ENCODE measurements around the gene HS6ST3.

Gene HS6ST3

GRCh38 chr13:96637039-96637438 lies 547.1 kb downstream of the HS6ST3 start:
- in situ Hi-C loops (cut with MboI; ENCODE audit: low sequenced_read_pairs), result no loop called here

- in situ Hi-C loops (cut with MboI; ENCODE audit: low sequenced_read_pairs), result no loop called here
These were observed 556.2 kb downstream of the HS6ST3 start for GRCh38 chr13:96646101-96646500.

GRCh38 chr13:96646515-96647211 lies 556.8 kb downstream of the HS6ST3 start:
- in situ Hi-C loops (cut with MboI; ENCODE audit: low sequenced_read_pairs), result no loop called here

- in situ Hi-C loops (cut with MboI; ENCODE audit: low sequenced_read_pairs), result no loop called here
These were observed 560.5 kb downstream of the HS6ST3 start for GRCh38 chr13:96650301-96650886.

DNA sequence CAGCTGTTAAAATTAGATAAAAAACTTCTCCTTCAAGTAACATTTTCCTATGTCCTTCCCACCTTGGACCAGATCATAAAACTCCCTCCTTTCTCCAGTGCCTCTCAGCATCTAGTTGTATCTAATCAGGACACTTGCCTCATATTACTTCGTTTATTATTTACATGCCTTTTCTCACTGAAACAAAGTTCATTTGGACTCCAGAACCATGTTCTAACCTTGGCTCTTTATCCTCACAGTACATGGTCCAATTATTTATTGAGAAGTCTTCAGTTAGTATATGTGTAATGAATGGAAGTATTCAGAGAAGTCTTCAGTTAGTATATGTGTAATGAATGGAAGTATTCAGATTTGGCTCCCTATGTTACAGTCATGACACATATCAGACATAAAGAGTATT lies 561.7 kb downstream of the HS6ST3 start:
- in situ Hi-C loops (cut with MboI; ENCODE audit: low sequenced_read_pairs), result no loop called here

DNA sequence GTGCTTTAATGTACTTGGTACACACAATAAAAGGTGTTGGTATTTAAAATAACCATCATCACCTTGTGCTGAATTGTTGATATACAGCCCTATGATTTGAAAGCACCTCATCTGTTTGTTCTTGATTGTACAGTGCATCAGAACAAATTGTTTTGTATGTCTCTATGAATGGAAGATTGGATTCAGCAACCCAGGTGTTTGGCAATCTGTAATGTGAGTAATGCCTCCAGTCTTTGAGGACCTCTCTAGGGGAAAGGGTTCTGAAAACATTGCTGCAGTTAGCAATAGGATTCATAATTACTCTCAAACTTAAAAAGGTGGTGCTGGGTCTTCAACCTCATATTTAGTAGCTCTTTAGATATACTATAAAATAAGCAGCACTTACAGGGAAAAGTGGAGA lies 562.6 kb downstream of the HS6ST3 start:
- in situ Hi-C loops (cut with MboI; ENCODE audit: low sequenced_read_pairs), result no loop called here

DNA sequence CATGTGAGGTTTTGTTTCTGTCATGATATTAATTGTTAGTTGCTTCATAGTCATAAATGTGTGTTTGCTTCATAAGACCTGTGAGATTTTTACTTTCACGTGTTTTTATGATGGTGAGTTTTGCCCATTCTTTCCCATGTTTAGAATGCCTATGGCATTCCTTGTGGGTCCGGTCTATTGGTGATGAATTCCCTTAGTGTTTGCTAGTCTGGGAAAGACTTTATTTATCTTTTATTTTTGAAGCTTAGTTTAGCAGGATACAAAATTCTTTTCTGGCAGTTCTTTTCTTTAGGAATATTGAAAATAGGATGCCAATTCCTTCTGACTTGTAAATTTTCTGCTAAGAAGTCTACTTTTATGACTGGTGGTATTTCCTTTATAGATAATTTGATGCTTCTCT lies 571.7 kb downstream of the HS6ST3 start:
- in situ Hi-C loops (cut with MboI; ENCODE audit: low sequenced_read_pairs), result no loop called here

DNA sequence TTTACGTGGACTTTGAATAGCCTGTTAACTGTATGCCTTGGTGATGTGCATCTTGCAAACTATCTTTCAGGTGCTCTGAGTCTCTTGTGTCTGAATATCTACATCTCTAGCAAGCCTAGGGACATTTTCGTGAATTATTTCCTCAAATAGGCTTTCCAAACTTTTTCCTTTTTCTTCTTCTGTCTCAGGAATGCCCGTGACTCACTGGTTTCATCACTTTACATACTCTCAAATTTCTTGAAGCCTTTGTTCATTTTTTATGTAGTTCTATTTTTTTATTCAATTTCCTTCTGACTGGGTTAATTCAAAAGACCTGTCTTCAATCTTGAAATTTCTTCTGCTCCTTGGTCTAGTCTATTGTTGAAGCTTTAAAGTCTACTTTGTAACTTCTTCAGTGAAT lies 572.1 kb downstream of the HS6ST3 start:
- in situ Hi-C loops (cut with MboI; ENCODE audit: low sequenced_read_pairs), result no loop called here

- in situ Hi-C loops (cut with MboI; ENCODE audit: low sequenced_read_pairs), result no loop called here
These were observed 577.5 kb downstream of the HS6ST3 start for GRCh38 chr13:96667294-96668018.

- in situ Hi-C loops (cut with MboI; ENCODE audit: low sequenced_read_pairs), result no loop called here
These were observed 581.2 kb downstream of the HS6ST3 start for GRCh38 chr13:96671073-96671472.

DNA sequence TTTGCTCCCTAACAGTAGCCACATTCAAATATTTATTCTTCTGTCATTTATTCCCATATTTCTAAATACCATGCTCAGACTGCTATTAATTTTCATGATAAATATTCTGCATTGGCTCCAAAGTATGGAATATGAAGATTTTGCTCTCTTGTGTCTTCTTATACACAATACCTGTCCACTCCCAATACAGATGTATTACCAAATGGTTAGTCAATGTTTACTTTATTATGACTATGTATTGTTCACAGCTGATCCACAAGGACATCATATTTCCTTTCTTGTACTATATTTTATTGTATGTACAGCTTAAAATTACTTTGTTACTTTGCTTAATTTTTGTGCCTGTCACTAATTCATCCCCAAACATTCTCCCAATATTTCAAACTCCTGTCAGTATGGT lies 582.1 kb downstream of the HS6ST3 start:
- in situ Hi-C loops (cut with MboI; ENCODE audit: low sequenced_read_pairs), result no loop called here

DNA sequence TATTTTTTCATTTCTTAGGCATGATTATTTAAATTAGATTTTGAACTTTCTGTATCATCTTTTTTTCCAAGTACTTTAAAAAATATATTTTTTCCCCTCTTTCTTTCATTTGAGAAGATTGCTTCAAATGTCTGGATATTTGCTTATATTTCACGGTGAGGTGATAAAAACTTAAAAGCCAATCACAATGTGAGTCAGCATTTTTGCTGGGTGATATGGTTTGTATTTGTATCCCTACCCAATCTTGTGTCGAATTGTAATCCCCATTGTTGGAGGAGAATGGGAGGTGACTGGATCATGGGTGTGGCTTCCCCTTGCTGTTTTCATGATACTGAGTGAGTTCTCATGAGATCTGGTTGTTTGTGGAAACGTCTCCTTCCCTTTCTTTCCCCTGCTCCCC lies 583.9 kb downstream of the HS6ST3 start:
- in situ Hi-C loops (cut with MboI; ENCODE audit: low sequenced_read_pairs), result no loop called here

- in situ Hi-C loops (cut with MboI; ENCODE audit: low sequenced_read_pairs), result no loop called here
These were observed 587.1 kb downstream of the HS6ST3 start for GRCh38 chr13:96677029-96677428.

- in situ Hi-C loops (cut with MboI; ENCODE audit: low sequenced_read_pairs), result no loop called here
These were observed 588.9 kb downstream of the HS6ST3 start for GRCh38 chr13:96678801-96679200.

GRCh38 chr13:96680898-96681297 lies 591.0 kb downstream of the HS6ST3 start:
- in situ Hi-C loops (cut with MboI; ENCODE audit: low sequenced_read_pairs), result no loop called here

DNA sequence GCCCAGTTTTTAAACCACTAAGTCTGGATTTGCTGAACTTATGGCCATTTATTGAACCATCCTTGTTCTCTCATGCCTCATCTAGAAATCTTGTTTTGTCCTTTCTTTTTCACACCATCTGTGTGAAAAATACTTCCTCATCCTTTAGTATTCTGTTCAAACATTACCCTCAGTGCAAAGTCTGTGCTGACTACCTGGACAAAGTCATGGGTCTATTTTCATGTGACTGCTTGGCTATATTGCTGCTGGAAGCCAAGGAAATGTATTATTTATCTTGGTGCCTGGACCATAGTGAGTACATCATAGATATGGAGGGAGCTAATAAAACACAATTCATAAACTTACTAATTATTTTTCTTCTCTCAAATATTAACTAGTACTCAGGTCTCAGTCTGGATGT lies 591.9 kb downstream of the HS6ST3 start:
- in situ Hi-C loops (cut with MboI; ENCODE audit: low sequenced_read_pairs), result no loop called here

GRCh38 chr13:96684469-96684868 lies 594.6 kb downstream of the HS6ST3 start:
- in situ Hi-C loops (cut with MboI; ENCODE audit: low sequenced_read_pairs), result no loop called here

DNA sequence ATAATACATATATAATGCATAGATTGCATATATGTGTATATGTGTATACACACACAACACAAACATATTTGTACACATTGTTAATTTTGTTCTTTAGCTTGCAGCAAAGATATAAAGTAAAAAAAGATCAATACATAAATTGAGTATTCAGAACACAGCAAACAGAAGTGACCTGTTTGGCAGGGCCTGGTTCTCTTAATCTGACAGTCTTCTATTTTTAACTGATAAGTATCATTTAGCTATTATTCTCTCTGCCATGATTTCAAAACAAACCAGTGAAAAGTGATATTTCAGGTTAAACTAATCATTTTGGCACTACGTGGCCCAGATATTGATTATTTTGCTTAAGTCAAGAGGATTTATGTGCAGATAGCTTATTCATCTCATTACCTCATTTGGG lies 595.0 kb downstream of the HS6ST3 start:
- in situ Hi-C loops (cut with MboI; ENCODE audit: low sequenced_read_pairs), result no loop called here

GRCh38 chr13:96686286-96686685 lies 596.4 kb downstream of the HS6ST3 start:
- in situ Hi-C loops (cut with MboI; ENCODE audit: low sequenced_read_pairs), result no loop called here

DNA sequence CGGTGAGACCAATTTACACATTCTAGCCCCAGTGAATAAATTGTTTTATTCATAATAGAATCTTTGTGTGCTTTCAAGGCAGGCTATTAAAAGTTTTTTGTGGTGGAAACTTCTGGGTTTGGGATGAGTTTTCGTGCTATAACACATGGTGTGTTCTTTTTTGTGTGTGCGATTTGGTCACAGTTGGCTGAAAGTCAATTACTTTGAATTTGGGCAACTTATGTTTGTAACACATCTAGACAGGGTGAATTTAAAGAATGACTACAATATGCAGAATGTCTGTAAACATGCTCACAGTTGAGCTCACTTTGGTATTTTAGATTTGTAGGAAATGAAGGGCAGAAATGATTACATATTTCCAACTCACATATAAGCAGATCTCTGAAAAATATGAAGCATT lies 597.3 kb downstream of the HS6ST3 start:
- in situ Hi-C loops (cut with MboI; ENCODE audit: low sequenced_read_pairs), result no loop called here

DNA sequence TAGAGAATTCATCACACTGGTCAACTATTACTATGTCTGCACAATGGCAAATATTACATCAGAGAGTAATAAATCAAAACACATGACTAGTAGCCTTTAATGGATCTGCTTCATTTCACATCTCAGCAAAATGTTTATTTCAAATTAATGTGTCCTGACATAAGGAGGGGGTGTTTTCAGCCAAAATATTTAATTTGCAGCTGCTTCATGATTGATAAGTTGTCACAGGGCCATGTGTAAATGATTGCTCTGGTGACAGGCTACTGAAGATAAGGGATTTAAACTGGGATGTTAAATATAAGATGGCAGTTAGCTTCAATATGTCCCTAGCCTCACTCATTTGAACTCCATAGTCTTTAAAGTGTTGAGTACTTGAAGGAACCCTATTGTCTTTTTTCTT lies 601.1 kb downstream of the HS6ST3 start:
- in situ Hi-C loops (cut with MboI; ENCODE audit: low sequenced_read_pairs), result no loop called here

DNA sequence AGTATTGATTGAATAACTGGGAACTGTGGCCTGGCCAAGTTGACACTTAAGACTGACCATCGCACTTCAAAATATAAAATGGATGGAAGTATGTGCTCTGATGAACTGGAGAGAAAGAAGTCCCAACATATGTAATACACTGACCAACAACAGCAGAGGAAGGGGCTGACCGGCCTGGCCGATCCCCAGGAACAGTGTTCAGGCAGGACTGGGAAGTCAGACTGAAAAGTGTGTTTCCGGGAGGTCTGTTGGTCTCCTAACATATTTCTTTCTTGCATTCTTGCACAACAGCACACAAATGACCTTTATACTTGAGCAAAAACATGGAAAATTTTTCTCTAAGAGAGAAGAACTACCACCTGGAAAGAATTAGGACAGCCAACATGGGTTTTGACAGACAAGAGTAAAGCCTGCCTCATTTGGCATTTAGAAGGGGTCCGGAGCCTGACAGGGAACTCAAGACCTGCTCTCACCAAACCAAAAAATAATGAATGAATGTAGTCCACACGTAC lies 606.5 kb downstream of the HS6ST3 start:
- in situ Hi-C loops (cut with MboI; ENCODE audit: low sequenced_read_pairs), result no loop called here
